Panc1 (cell line): ENCODE data around the gene FRMD8. TPM values are rescaled to one million over a fixed set of nuclear protein-coding genes. Genes with fewer than 3 reads are reported as not detected.
"Not testable (repeated sequence)": the region's sequence is repeated elsewhere in the genome, so short reads cannot be mapped to it uniquely, and the experiment has no call there.

Experiments
- ATAC-seq: fragments of 200-7000 bp; cut with Tn5 transposase; 2 replicates; pipeline ENCODE4 v1.9.1; 2020; ENCODE audit warnings: mild to moderate bottlenecking, moderate library complexity
- BruUV-seq: library from RNA; stranded (reverse); fragments of 400-500 nt; replicated peaks from 2 replicates; lab custom pipeline; 2021; lab: Mats Ljungman, UMichigan
- CTCF ChIA-PET: fragments of 300-600 bp; sonication (Branson Sonifier 250); formaldehyde crosslinking; loops from one replicate; lab custom pipeline; 2022; ENCODE audit warnings: antibody characterized with exemption; lab: Charles Lee
- POLR2A ChIA-PET: fragments of 300-600 bp; sonication (Branson Sonifier 250); formaldehyde crosslinking; loops from one replicate; lab custom pipeline; 2022; ENCODE audit warnings: antibody characterized with exemption; lab: Charles Lee
- DNase-seq: peaks from one replicate; pipeline ENCODE4 v3.0.0-alpha.2; 2010; ENCODE audit warnings: low read depth, low spot score
- H3K27ac ChIP-seq: 2 replicates; pipeline ENCODE4 v1.5.1; 2011; ENCODE audit warnings: mild to moderate bottlenecking, low read length, inconsistent platforms
- H3K27me3 ChIP-seq: fragments of 200-500 bp; sonication (Bioruptor generic); 2 replicates; pipeline ENCODE4 v1.6.0; 2014; ENCODE audit warnings: low read length, inconsistent platforms; ENCODE audit not compliant: control insufficient read depth, insufficient read depth
- H3K36me3 ChIP-seq: fragments of 200-500 bp; sonication (Bioruptor generic); 2 replicates; pipeline ENCODE4 v1.5.1; 2014; ENCODE audit warnings: inconsistent platforms, mild to moderate bottlenecking, low read length, moderate library complexity; ENCODE audit not compliant: control insufficient read depth, insufficient read depth
- H3K4me1 ChIP-seq: 2 replicates; pipeline ENCODE4 v1.5.1; 2011; ENCODE audit warnings: inconsistent platforms, mild to moderate bottlenecking, low read length, moderate library complexity; ENCODE audit not compliant: control insufficient read depth, insufficient read depth
- H3K4me3 ChIP-seq, 2 experiments: 2 replicates each; pipeline ENCODE4 v1.5.1; 2011 to 2012; ENCODE audit warnings: low read depth in 2 of 2, low read length in 2 of 2, mild to moderate bottlenecking in 2 of 2, inconsistent platforms in 1 of 2, moderate library complexity in 1 of 2
- H3K9me3 ChIP-seq: fragments of 200-500 bp; sonication (Bioruptor generic); 2 replicates; pipeline ENCODE4 v1.5.1; 2014; ENCODE audit warnings: low read depth, mild to moderate bottlenecking, inconsistent platforms, low read length, moderate library complexity; ENCODE audit not compliant: control insufficient read depth, insufficient read depth
- POLR2AphosphoS5 ChIP-seq: IDR thresholded peaks from 2 replicates; pipeline ENCODE4 v1.6.1; 2012; ENCODE audit warnings: mild to moderate bottlenecking, low read depth, low read length, moderate library complexity
- SIN3A ChIP-seq: IDR thresholded peaks from 2 replicates; pipeline ENCODE4 v1.6.1; 2012; ENCODE audit warnings: low read depth, mild to moderate bottlenecking, low read length, moderate library complexity, borderline replicate concordance; ENCODE audit not compliant: insufficient read depth
- TCF7L2 ChIP-seq: IDR thresholded peaks from 2 replicates; pipeline ENCODE4 v1.6.1; 2011; ENCODE audit warnings: mild to moderate bottlenecking, low read depth, low read length, inconsistent platforms
- in situ Hi-C: cut with HindIII; loops from 2 replicates; pipeline ENCODE4 v1.10.0; 2016; ENCODE audit warnings: low sequenced_read_pairs, low pct_unique_long_range_greater_than_20kb
- intact Hi-C: fragments of 100-400 bp; cut with micrococcal nuclease; formaldehyde crosslinking; loops from one replicate; pipeline ENCODE4 v1.10.0; 2022; ENCODE audit not compliant: unreplicated experiment
- total RNA-seq: library from RNA; stranded (reverse); gene quantifications from one replicate; pipeline ENCODE4 v1.2.1, GENCODE V29; 2021; ENCODE audit not compliant: unreplicated experiment
- TF ChIP-seq, protein P1 (sequence below), 2 experiments: IDR thresholded peaks; 2 replicates each; pipeline ENCODE4 v1.6.1; 2011 to 2012; ENCODE audit warnings: low read depth in 2 of 2, control low read depth in 1 of 2, low read length in 1 of 2, mild to moderate bottlenecking in 1 of 2, moderate library complexity in 1 of 2; ENCODE audit not compliant: insufficient read depth in 1 of 2
- TF ChIP-seq, protein P2 (sequence below): fragments of 450-650 bp; IDR thresholded peaks from 2 replicates; pipeline ENCODE4 v1.5.1; 2017; ENCODE audit warnings: mild to moderate bottlenecking

The FRMD8 gene
- total RNA-seq, 1 experiment from 2014 or later: 85.8 TPM

DNA sequence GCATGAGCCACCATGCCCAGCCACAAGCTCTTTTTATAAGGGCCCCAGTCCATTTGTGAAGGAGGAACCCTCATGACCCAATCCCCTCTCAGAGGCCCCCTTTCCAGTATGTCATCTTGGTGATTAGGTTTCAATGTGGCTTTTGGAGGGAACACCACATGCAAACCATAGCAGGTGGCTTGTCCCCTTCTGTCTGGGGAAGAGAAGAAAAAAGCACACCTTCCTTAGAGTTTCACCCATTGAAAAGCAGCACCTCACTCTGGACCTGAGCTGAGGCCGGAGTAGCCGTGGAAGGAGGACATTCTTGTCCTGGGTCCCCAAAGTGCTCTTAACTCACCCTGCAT, 61.6 kb downstream of the FRMD8 start:
- no TSS peak for BruUV-seq
- DNase-seq (no peak), ATAC-seq (no peak)
- ChIA-PET CTCF (no interaction called here), POLR2A (interaction anchor here (0.7 to 3.5 kb wide), 2 partner anchors 32 to 57 kb away, joined by 6 to 7 read pairs; no protein-coding TSS in a partner anchor)
- TF ChIP-seq, protein P1, sequence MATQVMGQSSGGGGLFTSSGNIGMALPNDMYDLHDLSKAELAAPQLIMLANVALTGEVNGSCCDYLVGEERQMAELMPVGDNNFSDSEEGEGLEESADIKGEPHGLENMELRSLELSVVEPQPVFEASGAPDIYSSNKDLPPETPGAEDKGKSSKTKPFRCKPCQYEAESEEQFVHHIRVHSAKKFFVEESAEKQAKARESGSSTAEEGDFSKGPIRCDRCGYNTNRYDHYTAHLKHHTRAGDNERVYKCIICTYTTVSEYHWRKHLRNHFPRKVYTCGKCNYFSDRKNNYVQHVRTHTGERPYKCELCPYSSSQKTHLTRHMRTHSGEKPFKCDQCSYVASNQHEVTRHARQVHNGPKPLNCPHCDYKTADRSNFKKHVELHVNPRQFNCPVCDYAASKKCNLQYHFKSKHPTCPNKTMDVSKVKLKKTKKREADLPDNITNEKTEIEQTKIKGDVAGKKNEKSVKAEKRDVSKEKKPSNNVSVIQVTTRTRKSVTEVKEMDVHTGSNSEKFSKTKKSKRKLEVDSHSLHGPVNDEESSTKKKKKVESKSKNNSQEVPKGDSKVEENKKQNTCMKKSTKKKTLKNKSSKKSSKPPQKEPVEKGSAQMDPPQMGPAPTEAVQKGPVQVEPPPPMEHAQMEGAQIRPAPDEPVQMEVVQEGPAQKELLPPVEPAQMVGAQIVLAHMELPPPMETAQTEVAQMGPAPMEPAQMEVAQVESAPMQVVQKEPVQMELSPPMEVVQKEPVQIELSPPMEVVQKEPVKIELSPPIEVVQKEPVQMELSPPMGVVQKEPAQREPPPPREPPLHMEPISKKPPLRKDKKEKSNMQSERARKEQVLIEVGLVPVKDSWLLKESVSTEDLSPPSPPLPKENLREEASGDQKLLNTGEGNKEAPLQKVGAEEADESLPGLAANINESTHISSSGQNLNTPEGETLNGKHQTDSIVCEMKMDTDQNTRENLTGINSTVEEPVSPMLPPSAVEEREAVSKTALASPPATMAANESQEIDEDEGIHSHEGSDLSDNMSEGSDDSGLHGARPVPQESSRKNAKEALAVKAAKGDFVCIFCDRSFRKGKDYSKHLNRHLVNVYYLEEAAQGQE (IDR thresholded peaks at IDR 0.05; ENCODE audit: insufficient read depth in 1 of 2, low read depth in 2 of 2, low read length in 1 of 2): no peak
- TF ChIP-seq SIN3A (no peak), TCF7L2 (no peak), POLR2AphosphoS5 (no peak)
- TF ChIP-seq, protein P2, sequence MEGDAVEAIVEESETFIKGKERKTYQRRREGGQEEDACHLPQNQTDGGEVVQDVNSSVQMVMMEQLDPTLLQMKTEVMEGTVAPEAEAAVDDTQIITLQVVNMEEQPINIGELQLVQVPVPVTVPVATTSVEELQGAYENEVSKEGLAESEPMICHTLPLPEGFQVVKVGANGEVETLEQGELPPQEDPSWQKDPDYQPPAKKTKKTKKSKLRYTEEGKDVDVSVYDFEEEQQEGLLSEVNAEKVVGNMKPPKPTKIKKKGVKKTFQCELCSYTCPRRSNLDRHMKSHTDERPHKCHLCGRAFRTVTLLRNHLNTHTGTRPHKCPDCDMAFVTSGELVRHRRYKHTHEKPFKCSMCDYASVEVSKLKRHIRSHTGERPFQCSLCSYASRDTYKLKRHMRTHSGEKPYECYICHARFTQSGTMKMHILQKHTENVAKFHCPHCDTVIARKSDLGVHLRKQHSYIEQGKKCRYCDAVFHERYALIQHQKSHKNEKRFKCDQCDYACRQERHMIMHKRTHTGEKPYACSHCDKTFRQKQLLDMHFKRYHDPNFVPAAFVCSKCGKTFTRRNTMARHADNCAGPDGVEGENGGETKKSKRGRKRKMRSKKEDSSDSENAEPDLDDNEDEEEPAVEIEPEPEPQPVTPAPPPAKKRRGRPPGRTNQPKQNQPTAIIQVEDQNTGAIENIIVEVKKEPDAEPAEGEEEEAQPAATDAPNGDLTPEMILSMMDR: no peak
- intact Hi-C loops: no loop called here
- Histone ChIP-seq H3K27me3 (no peaks in the 10 kb centered on the region), H3K4me3 (no peak overlapping the region), H3K9me3 (no peaks in the 10 kb centered on the region), H3K27ac (peak overlapping the region; percentile 93), H3K36me3 (no peaks in the 10 kb centered on the region), H3K4me1 (peaks cover 70% of the 10 kb centered on the region)
- in situ Hi-C loops: no loop called here

DNA sequence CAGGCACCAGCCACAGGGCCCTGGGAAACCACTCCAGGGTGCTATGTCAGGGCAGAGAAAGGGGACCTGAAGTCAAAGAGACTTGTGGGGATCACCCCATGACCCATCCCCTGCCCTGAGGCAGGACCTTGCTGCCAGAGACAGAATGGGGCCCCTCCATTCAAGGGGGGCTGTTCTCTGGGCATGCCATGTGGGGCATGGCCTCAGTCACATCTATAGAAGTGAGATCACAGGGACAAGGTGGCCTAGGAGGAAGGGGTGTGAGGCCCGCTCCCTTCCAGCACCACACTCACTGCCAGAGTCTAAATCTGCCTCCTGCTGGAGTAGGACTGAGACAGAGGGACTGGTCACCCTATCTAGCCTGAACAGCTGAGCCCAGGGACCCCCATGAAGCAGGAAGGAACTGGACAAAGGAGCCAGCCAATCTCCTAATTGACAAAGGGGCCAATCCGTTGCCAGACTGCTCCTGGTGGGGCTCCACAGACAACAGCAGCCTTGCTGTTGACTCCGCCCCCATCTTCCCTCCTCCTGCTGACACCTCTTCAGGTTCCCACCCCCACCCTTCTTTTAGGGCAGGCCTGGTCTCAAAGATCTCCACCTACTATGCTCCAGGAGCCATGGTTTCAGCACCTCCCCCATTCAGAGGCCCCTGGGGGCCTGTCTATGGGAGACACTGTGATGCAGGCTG, 62.1 kb downstream of the FRMD8 start:
- CTCF ChIA-PET: no interaction called here
- ATAC-seq (no peak), DNase-seq (no peak)
- Histone ChIP-seq H3K4me1 (peaks cover 67% of the 10 kb centered on the region), H3K4me3 (no peak overlapping the region), H3K9me3 (no peaks in the 10 kb centered on the region), H3K36me3 (no peaks in the 10 kb centered on the region), H3K27me3 (no peaks in the 10 kb centered on the region), H3K27ac (peak overlapping the region; percentile 93)
- POLR2A ChIA-PET: no interaction called here
- in situ Hi-C loops: no loop called here
- TF ChIP-seq, protein P1 (IDR thresholded peaks at IDR 0.05; ENCODE audit: insufficient read depth in 1 of 2, low read depth in 2 of 2, low read length in 1 of 2): no peak
- TF ChIP-seq SIN3A (no peak), TCF7L2 (0 out of 2 replicates have a peak, but pooled peaks have one; percentile 19), POLR2AphosphoS5 (peak; percentile 64)
- TF ChIP-seq, protein P2: no peak
- no TSS peak for BruUV-seq
- intact Hi-C loops: no loop called here

DNA sequence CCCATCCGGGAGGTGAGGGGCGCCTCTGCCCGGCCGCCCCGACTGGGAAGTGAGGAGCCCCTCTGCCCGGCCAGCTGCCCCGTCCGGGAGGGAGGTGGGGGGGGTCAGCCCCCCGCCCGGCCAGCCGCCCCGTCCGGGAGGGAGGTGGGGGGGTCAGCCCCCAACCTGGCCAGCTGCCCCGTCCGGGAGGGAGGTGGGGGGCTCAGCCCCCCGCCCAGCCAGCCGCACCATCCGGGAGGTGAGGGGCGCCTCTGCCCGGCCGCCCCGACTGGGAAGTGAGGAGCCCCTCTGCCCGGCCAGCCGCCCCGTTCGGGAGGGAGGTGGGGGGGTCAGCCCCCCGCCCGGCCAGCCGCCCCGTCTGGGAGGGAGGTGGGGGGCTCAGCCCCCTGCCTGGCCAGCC, 64.9 kb downstream of the FRMD8 start:
- in situ Hi-C loops, CTCF ChIA-PET, BruUV-seq, H3K27ac ChIP-seq, H3K4me3 ChIP-seq, H3K36me3 ChIP-seq, H3K9me3 ChIP-seq, intact Hi-C loops, H3K27me3 ChIP-seq, DNase-seq, ATAC-seq, POLR2A ChIA-PET: not testable (repeated sequence)
- H3K4me1 ChIP-seq: peaks cover 55% of the 10 kb centered on the region
